Stomach (tissue), 9 donors: Measurements from ENCODE around the gene RNLS. TPM values are rescaled to one million over a fixed set of nuclear protein-coding genes. Genes with fewer than 3 reads are reported as not detected.

Source experiments
- DNase-seq, 2 donors: peaks; one replicate each; pipeline versions ENCODE4 v3.0.0 to v3.0.0-alpha.2; 2013 to 2019
- H3K27ac ChIP-seq, 5 donors: fragments of 200-600 bp in 4 of 5; sonication (generic) in 4 of 5; one replicate each; pipeline ENCODE4 v1.5.1; 2013 to 2019; ENCODE audit warnings: mild to moderate bottlenecking in 1 of 5, moderate library complexity in 1 of 5
- H3K27me3 ChIP-seq, 3 donors: fragments of 200-600 bp; sonication (generic); one replicate each; pipeline ENCODE4 v1.5.1; 2017 to 2019; ENCODE audit warnings: mixed run types in 1 of 3
- H3K36me3 ChIP-seq, 4 donors: fragments of 200-600 bp; sonication (generic); 1 replicate in 3 of 4; 2 replicates in 1 of 4; pipeline ENCODE4 v1.5.1; 2016 to 2019
- H3K4me1 ChIP-seq, 4 donors: fragments of 200-600 bp; sonication (generic); one replicate each; pipeline ENCODE4 v1.5.1; 2016 to 2019
- H3K4me3 ChIP-seq, 4 donors: fragments of 200-600 bp; sonication (generic) in 3 of 4; one replicate each; pipeline ENCODE4 v1.5.1; 2016 to 2019; ENCODE audit warnings: mild to moderate bottlenecking in 1 of 4
- H3K9me3 ChIP-seq, 4 donors: fragments of 200-600 bp; sonication (generic); one replicate each; pipeline ENCODE4 v1.5.1; 2016 to 2019
- CTCF ChIP-seq, 7 experiments: fragments of 450-650 bp in 4 of 7; fragments of 200-600 bp in 3 of 7; sonication (generic) in 3 of 7; IDR thresholded peaks; one replicate each; pipeline ENCODE4 v1.5.1; 2016 to 2019; ENCODE audit warnings: antibody characterized with exemption in 7 of 7, control low read depth in 2 of 7, mild to moderate bottlenecking in 1 of 7
- EP300 ChIP-seq: sonication (generic); formaldehyde crosslinking; IDR thresholded peaks from one replicate; pipeline ENCODE4 v1.6.1; 2017; ENCODE audit warnings: antibody characterized with exemption
- POLR2A ChIP-seq, 4 donors: fragments of 450-650 bp; IDR thresholded peaks; one replicate each; pipeline ENCODE4 v1.6.1; 2016; ENCODE audit warnings: antibody characterized with exemption in 4 of 4, control low read depth in 2 of 4, mild to moderate bottlenecking in 1 of 4, moderate library complexity in 1 of 4
- POLR2AphosphoS5 ChIP-seq, 3 donors: sonication (generic); formaldehyde crosslinking; IDR thresholded peaks; one replicate each; pipeline ENCODE4 v1.6.1; 2016; ENCODE audit warnings: antibody characterized with exemption in 3 of 3
- WGBS, 5 donors: extraction: QIAGEN DNeasy Blood & Tissue Kit in 3 of 5; methylation state at CpG; one replicate each; pipeline versions ENCODE4 v1.1.5 to v1.1.7; 2013 to 2018; 5-methylcytosine and 5-hydroxymethylcytosine counted together
- intact Hi-C: fragments of 100-400 bp; cut with DNase I; formaldehyde crosslinking; loops from one replicate; pipeline ENCODE4 v1.15.1; 2023; ENCODE audit warnings: low total_unique reads
- polyA plus RNA-seq, 3 donors: library from polyadenylated mRNA; stranded (reverse); fragments of 200-250 nt; gene quantifications; one replicate each; pipeline ENCODE4 v1.2.3, GENCODE V29; 2013
- total RNA-seq, 5 donors: library from RNA; depleted of rRNA; stranded (reverse); fragments of >200 nt; gene quantifications; one replicate each; pipeline versions ENCODE4 v1.1.0 to v1.2.3, GENCODE V29; 2014 to 2016
- donor health status: healthy with polysubstance abuse.
- donor health status: Bipolar disorder and iron deficiency.
- donor health status: healthy.

Gene RNLS
- total and polyA plus RNA-seq, 8 donors = 6.7 to 21.5 (median 11.6) TPM; not detected in 2

DNA sequence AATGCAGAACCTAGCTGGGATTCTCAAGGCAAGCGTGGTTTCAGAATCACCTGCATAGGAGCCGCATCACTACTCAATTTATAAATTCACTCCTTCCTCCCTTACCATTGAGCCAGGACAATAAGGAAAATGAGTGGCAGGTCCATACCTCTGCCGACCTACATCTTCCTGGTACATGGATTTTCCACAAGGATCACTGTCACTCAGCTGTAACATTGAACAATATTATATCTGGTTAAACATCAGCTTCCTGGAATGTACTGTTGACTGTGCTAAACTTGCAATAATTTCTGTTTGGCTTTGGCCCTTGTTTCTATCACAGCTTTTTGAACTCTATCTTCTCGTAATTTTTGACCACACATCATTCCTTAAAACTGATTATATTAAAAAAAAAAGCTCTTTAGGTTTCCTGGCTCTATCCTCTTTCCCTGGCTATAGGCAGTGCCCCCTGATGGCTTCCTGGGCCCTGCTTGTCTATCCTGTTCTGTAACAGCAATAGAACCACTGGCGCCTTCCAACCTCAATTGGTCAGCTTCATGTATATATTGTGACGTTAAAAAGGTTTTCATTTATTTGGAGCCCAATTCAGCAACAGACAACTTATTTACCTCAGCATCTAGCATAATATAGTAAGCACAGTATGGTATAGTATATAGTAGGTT lies 59.2 kb downstream of the RNLS start:
- WGBS, 5 donors = 74 to 87% (median 76%) methylated on average over 6 of the region's 6 CpGs
- H3K4me1 ChIP-seq = peaks cover 0 to 39% (median 21%) of the 10 kb centered on the region in 4 donors
- intact Hi-C loops = no loop called here

GRCh38 chr10:88522715-88523114 lies 60.4 kb downstream of the RNLS start:
- Histone ChIP-seq H3K4me3 (no peak overlapping the region), H3K27ac (no peak overlapping the region), H3K36me3 (no peaks in the 10 kb centered on the region), H3K9me3 (no peaks in the 10 kb centered on the region), H3K4me1 (peaks cover 0 to 46% (median 24%) of the 10 kb centered on the region in 4 donors), H3K27me3 (no peaks in the 10 kb centered on the region)
- peak in 1 of 2 donors; percentile 45 for DNase-seq
- intact Hi-C loops = no loop called here
- TF ChIP-seq POLR2AphosphoS5 (IDR thresholded peaks at IDR 0.05) = no peak
- TF ChIP-seq EP300 = no peak
- TF ChIP-seq POLR2A (IDR thresholded peaks at IDR 0.05) = no peak
- TF ChIP-seq CTCF (IDR thresholded peaks at IDR 0.05) = no peak
- WGBS, 5 donors = 10 to 30% (median 20%) methylated on average over 1 of the region's 1 CpG

More for the DNA sequence above, 59.2 kb downstream of the RNLS start:
- Histone ChIP-seq H3K27ac (no peak overlapping the region), H3K36me3 (no peaks in the 10 kb centered on the region), H3K4me3 (no peak overlapping the region), H3K9me3 (no peaks in the 10 kb centered on the region), H3K27me3 (no peaks in the 10 kb centered on the region)
- no peak for DNase-seq
- TF ChIP-seq POLR2AphosphoS5 (IDR thresholded peaks at IDR 0.05) (no peak), EP300 (no peak), POLR2A (IDR thresholded peaks at IDR 0.05) (no peak)

GRCh38 chr10:88521791-88522190 lies 61.3 kb downstream of the RNLS start:
- intact Hi-C loops = no loop called here

DNA sequence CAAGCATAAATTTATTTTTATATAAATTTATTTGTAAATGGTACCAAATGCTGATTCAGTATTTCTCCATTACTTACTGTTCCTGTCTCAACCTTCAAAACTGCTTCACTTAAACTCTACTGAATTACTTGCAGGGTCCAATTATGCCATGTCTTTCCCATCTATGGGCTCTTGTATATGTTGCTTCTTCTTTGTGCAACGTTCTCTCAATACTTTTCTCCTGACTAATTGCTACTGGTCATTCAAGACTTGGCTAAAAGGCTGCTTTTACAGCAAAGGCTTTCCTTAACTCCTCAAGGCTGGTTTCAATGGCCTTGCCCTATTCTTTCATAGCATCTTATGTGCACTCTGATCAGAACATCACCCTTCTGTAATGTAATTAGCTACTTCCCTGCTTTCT lies 67.9 kb downstream of the RNLS start:
- DNase-seq = no peak
- intact Hi-C loops = no loop called here
- peaks cover 0 to 12% (median 5%) of the 10 kb centered on the region in 4 donors for H3K4me1 ChIP-seq

More at GRCh38 chr10:88521791-88522190, 61.3 kb downstream of the RNLS start:
- Histone ChIP-seq H3K4me1 (peaks cover 0 to 51% (median 26%) of the 10 kb centered on the region in 4 donors), H3K27me3 (no peaks in the 10 kb centered on the region), H3K4me3 (no peak overlapping the region), H3K9me3 (no peaks in the 10 kb centered on the region), H3K27ac (no peak overlapping the region), H3K36me3 (no peaks in the 10 kb centered on the region)
- DNase-seq = no peak
- TF ChIP-seq POLR2A (IDR thresholded peaks at IDR 0.05) = no peak
- TF ChIP-seq EP300 = no peak
- no peak for TF ChIP-seq POLR2AphosphoS5 (IDR thresholded peaks at IDR 0.05)
- TF ChIP-seq CTCF (IDR thresholded peaks at IDR 0.05) = no peak
- WGBS, 5 donors = 76 to 100% (median 90%) methylated on average over 1 of the region's 1 CpG

More for the DNA sequence above, 67.9 kb downstream of the RNLS start:
- Histone ChIP-seq H3K4me3 (no peak overlapping the region), H3K27ac (no peak overlapping the region), H3K27me3 (no peaks in the 10 kb centered on the region), H3K36me3 (no peaks in the 10 kb centered on the region), H3K9me3 (no peaks in the 10 kb centered on the region)
- 70 to 84% (median 75%) methylated on average over 1 of the region's 1 CpG for WGBS, 5 donors
- TF ChIP-seq POLR2AphosphoS5 (IDR thresholded peaks at IDR 0.05) (no peak), POLR2A (IDR thresholded peaks at IDR 0.05) (no peak), EP300 (no peak), CTCF (IDR thresholded peaks at IDR 0.05) (no peak)
